ENCODE data around the gene IGF2R. TPM values are rescaled to one million over a fixed set of nuclear protein-coding genes. Genes with fewer than 3 reads are reported as not detected.

Gene IGF2R
- total and polyA plus RNA-seq, 2 donors (not counting 1 experiment from before 2014, with no cell fraction given) = 9.5 to 53.3 TPM

DNA sequence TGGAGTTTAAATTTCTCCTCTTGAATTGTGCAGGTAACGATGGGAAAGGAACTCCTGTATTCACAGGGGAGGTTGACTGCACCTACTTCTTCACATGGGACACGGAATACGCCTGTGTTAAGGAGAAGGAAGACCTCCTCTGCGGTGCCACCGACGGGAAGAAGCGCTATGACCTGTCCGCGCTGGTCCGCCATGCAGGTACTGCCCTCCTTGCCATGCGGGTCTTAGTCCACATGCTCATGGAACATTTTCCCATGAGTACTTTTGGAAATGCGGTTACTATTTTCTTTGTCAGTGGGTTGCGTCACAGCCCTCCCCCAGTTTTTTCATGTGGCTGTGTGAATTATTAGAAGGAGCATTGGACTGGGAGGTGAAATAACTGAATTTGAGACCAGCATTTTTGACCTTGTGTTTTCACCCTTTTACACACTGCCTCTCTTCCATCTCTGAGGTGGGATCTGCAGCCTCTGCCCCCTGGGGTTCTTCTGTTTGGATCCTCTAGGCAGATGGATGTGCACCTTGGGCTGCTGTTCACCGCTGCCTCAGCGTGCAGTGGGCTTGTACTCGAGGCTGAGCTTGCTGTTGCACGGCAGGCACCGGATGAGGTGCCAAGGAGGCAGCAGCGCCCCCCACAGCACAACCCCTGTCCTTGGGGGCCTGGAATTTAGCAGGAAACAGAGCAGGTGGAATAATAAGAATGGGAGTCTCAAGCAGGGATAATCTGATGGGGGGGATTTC lies 71.8 kb downstream of the IGF2R start:
- DNase-seq (no peak), ATAC-seq (ENCODE audit: low read depth) (no peak)
- ChIA-PET POLR2A (no interaction called here), CTCF (interaction anchor here (1.2 kb wide), 1 partner anchor 62 kb away, joined by 3 read pairs; no protein-coding TSS in a partner anchor)
- WGBS (ENCODE audit: insufficient coverage) = 98% methylated on average over 16 of the region's 19 CpGs
- H3K4me2 ChIP-seq (replicated peaks; ENCODE audit: low read depth, low read length, poor library complexity, severe bottlenecking) = no peak overlapping the region
- Mint-ChIP-seq H3K27me3 (no peaks in the 10 kb centered on the region), H3K4me3 (no peak overlapping the region), H3K4me1 (peaks cover 3% of the 10 kb centered on the region), H3K9me3 (ENCODE audit: insufficient read depth) (no peaks in the 10 kb centered on the region), H3K27ac (no peak overlapping the region)
- intact Hi-C loops (cut with micrococcal nuclease) = no loop called here
- no peak overlapping the region for H3K9ac ChIP-seq (ENCODE audit: low read length)
- no peak overlapping the region for H3K4me3 ChIP-seq (ENCODE audit: control extremely low read depth in 1 of 5, extremely low read depth in 1 of 5, insufficient read depth in 1 of 5, low read depth in 2 of 5, low read length in 4 of 5)
- H4K20me1 ChIP-seq (ENCODE audit: control insufficient read depth, insufficient read depth, low read length, poor library complexity, severe bottlenecking) = no peaks in the 10 kb centered on the region
- peaks cover 0 to 3% of the 10 kb centered on the region in 2 donors for H3K4me1 ChIP-seq (ENCODE audit: control insufficient read depth in 2 of 2, insufficient read depth in 2 of 2, low read length in 2 of 2)
- no peak overlapping the region for H3K27ac ChIP-seq (ENCODE audit: low read length in 2 of 2)
- H2AFZ ChIP-seq (ENCODE audit: insufficient read depth, low read depth, low read length, poor library complexity, severe bottlenecking) = no peak overlapping the region
- H3K27me3 ChIP-seq (replicated peaks in 1 of 4; ENCODE audit: control extremely low read depth in 1 of 4, control insufficient read depth in 3 of 4, insufficient read depth in 4 of 4, low read length in 3 of 4) = no peaks in the 10 kb centered on the region
- TF ChIP-seq EZH2 (IDR thresholded peaks at IDR 0.05; ENCODE audit: borderline replicate concordance, insufficient read depth, low read depth, low read length, poor library complexity, severe bottlenecking) = no peak
- TF ChIP-seq, protein P1, sequence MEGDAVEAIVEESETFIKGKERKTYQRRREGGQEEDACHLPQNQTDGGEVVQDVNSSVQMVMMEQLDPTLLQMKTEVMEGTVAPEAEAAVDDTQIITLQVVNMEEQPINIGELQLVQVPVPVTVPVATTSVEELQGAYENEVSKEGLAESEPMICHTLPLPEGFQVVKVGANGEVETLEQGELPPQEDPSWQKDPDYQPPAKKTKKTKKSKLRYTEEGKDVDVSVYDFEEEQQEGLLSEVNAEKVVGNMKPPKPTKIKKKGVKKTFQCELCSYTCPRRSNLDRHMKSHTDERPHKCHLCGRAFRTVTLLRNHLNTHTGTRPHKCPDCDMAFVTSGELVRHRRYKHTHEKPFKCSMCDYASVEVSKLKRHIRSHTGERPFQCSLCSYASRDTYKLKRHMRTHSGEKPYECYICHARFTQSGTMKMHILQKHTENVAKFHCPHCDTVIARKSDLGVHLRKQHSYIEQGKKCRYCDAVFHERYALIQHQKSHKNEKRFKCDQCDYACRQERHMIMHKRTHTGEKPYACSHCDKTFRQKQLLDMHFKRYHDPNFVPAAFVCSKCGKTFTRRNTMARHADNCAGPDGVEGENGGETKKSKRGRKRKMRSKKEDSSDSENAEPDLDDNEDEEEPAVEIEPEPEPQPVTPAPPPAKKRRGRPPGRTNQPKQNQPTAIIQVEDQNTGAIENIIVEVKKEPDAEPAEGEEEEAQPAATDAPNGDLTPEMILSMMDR (IDR thresholded peaks at IDR 0.05) = no peak
- H3K36me3 ChIP-seq (replicated peaks in 1 of 2; ENCODE audit: control extremely low read depth in 1 of 2, control insufficient read depth in 1 of 2, extremely low read depth in 1 of 2, insufficient read depth in 2 of 2, low read length in 1 of 2) = peaks cover 5 to 66% of the 10 kb centered on the region in 2 experiments
- H3K9me3 ChIP-seq (ENCODE audit: control extremely low read depth in 1 of 3, control insufficient read depth in 2 of 3, insufficient read depth in 1 of 3, low read length in 2 of 3) = no peaks in the 10 kb centered on the region
- no peaks in the 10 kb centered on the region for H3K79me2 ChIP-seq (ENCODE audit: control insufficient read depth, insufficient read depth, low read length)

DNA sequence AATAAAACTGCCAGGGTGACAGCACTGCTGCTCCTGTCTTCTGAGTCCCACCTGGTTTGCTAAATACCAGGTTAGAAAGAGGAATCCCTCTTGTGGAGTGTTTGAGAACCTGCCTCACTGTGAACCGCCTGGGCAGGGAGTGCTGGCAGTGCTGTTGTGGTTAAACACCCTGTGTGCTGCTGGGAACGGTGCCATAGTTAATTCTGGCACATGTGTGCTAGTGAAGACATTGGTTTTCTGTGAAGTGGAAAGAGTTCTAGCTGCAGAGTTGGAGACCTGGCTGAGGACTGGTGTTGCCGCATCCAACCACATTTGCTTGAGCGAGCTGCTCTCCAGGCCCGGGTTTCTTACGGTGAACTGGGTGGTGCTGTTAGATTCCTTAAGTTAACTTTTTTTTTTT lies 72.7 kb downstream of the IGF2R start:
- no peak overlapping the region for H3K4me3 ChIP-seq (ENCODE audit: control extremely low read depth in 1 of 5, extremely low read depth in 1 of 5, insufficient read depth in 1 of 5, low read depth in 2 of 5, low read length in 4 of 5)
- WGBS (ENCODE audit: insufficient coverage) = 80% methylated on average over 5 of the region's 6 CpGs
- no peaks in the 10 kb centered on the region for H3K79me2 ChIP-seq (ENCODE audit: control insufficient read depth, insufficient read depth, low read length)
- DNase-seq (no peak), ATAC-seq (ENCODE audit: low read depth) (no peak)
- Mint-ChIP-seq H3K27ac (no peak overlapping the region), H3K27me3 (no peaks in the 10 kb centered on the region), H3K4me1 (peaks cover 3% of the 10 kb centered on the region), H3K4me3 (no peak overlapping the region), H3K9me3 (ENCODE audit: insufficient read depth) (no peaks in the 10 kb centered on the region)
- no peak overlapping the region for H3K27ac ChIP-seq (ENCODE audit: low read length in 2 of 2)
- no peaks in the 10 kb centered on the region for H4K20me1 ChIP-seq (ENCODE audit: control insufficient read depth, insufficient read depth, low read length, poor library complexity, severe bottlenecking)
- CTCF ChIA-PET = no interaction called here
- POLR2A ChIA-PET = no interaction called here
- H3K9ac ChIP-seq (ENCODE audit: low read length) = no peak overlapping the region
- peaks cover 0 to 3% of the 10 kb centered on the region in 2 donors for H3K4me1 ChIP-seq (ENCODE audit: control insufficient read depth in 2 of 2, insufficient read depth in 2 of 2, low read length in 2 of 2)
- peaks cover 5 to 70% of the 10 kb centered on the region in 2 experiments for H3K36me3 ChIP-seq (replicated peaks in 1 of 2; ENCODE audit: control extremely low read depth in 1 of 2, control insufficient read depth in 1 of 2, extremely low read depth in 1 of 2, insufficient read depth in 2 of 2, low read length in 1 of 2)
- intact Hi-C loops (cut with micrococcal nuclease) = no loop called here
- H2AFZ ChIP-seq (ENCODE audit: insufficient read depth, low read depth, low read length, poor library complexity, severe bottlenecking) = no peak overlapping the region
- TF ChIP-seq, protein P1 (IDR thresholded peaks at IDR 0.05) = no peak
- TF ChIP-seq EZH2 (IDR thresholded peaks at IDR 0.05; ENCODE audit: borderline replicate concordance, insufficient read depth, low read depth, low read length, poor library complexity, severe bottlenecking) = no peak
- no peaks in the 10 kb centered on the region for H3K27me3 ChIP-seq (replicated peaks in 1 of 4; ENCODE audit: control extremely low read depth in 1 of 4, control insufficient read depth in 3 of 4, insufficient read depth in 4 of 4, low read length in 3 of 4)
- no peak overlapping the region for H3K4me2 ChIP-seq (replicated peaks; ENCODE audit: low read depth, low read length, poor library complexity, severe bottlenecking)
- no peaks in the 10 kb centered on the region for H3K9me3 ChIP-seq (ENCODE audit: control extremely low read depth in 1 of 3, control insufficient read depth in 2 of 3, insufficient read depth in 1 of 3, low read length in 2 of 3)
